Measurements from ENCODE around the gene KCTD2. TPM values are rescaled to one million over a fixed set of nuclear protein-coding genes. Genes with fewer than 3 reads are reported as not detected.

KCTD2 gene
- total and polyA plus RNA-seq, 9 of the 15 experiments (the other 6 are each of a cell fraction or from before 2014, with no cell fraction given), result 1.7 to 32.9 (median 15.8) TPM

DNA sequence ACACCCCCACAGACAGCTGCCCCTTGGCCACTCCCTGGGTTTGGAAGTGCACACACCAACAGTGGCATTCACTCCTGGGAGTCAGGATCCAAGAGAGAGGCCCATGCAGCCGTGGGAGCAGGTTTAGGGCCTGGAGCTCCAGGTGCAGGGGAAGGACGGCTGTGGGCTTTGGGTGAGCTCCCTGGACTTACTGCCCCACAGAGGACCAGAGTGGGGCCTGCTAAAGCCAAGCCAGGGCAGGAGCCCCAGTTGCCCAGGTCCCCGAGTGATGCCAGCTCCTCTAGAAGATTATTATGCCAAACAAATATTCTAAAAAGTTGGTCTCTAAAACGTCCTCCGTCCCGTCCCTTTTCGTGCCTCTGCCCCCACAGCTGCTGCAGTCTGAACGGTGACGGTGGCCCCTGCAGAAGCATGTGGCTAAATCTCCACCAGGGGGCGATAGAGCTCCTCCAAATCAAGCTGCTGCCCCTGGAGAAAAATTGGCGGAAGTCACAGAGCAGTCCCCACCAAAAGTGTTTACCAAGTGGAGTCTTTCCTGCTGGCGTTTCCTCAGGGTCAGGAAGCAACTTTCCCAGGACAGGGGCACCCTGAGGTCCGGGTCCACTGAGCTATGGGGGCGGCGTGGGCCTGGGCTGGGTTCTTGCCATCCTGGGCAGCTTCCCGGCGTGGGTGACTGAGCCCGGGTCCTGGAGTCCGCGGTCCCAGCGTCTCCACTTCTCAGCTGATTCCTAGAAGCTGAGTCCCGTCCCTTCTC lies 67.0 kb downstream of the KCTD2 start (continued):
- TF ChIP-seq, protein P1, sequence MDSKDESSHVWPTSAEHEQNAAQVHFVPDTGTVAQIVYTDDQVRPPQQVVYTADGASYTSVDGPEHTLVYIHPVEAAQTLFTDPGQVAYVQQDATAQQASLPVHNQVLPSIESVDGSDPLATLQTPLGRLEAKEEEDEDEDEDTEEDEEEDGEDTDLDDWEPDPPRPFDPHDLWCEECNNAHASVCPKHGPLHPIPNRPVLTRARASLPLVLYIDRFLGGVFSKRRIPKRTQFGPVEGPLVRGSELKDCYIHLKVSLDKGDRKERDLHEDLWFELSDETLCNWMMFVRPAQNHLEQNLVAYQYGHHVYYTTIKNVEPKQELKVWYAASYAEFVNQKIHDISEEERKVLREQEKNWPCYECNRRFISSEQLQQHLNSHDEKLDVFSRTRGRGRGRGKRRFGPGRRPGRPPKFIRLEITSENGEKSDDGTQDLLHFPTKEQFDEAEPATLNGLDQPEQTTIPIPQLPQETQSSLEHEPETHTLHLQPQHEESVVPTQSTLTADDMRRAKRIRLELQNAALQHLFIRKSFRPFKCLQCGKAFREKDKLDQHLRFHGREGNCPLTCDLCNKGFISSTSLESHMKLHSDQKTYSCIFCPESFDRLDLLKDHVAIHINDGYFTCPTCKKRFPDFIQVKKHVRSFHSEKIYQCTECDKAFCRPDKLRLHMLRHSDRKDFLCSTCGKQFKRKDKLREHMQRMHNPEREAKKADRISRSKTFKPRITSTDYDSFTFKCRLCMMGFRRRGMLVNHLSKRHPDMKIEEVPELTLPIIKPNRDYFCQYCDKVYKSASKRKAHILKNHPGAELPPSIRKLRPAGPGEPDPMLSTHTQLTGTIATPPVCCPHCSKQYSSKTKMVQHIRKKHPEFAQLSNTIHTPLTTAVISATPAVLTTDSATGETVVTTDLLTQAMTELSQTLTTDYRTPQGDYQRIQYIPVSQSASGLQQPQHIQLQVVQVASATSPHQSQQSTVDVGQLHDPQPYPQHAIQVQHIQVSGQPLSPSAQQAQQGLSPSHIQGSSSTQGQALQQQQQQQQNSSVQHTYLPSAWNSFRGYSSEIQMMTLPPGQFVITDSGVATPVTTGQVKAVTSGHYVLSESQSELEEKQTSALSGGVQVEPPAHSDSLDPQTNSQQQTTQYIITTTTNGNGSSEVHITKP (IDR thresholded peaks at IDR 0.05; ENCODE audit: partially characterized antibody), result no peak
- no peak for TF ChIP-seq ZNF165 (CRISPR knock-in tag; IDR thresholded peaks at IDR 0.05; ENCODE audit: borderline replicate concordance)
- peak in 1 of 2 experiments; percentile 44; a peak in 1 of 4 replicates for TF ChIP-seq RCOR1 (IDR thresholded peaks at IDR 0.05; ENCODE audit: borderline replicate concordance in 1 of 2, low read depth in 2 of 2, low read length in 2 of 2)
- peak; percentile 32; the same call in 1 of the 2 replicates for TF ChIP-seq POLR2AphosphoS5 (IDR thresholded peaks at IDR 0.05; ENCODE audit: control insufficient read depth, insufficient read depth, low read depth, low read length)
- TF ChIP-seq NRF1 (conservative IDR thresholded peaks at IDR 0.05 in 1 of 2, IDR thresholded peaks at IDR 0.05 in 1 of 2), result 0 out of 4 replicates have a peak, but pooled peaks of 1 of the 2 experiments have one; percentile 1
- no peak for TF ChIP-seq HSF4 (CRISPR knock-in tag; IDR thresholded peaks at IDR 0.05; ENCODE audit: borderline replicate concordance)
- no peak for TF ChIP-seq SMARCB1 (IDR thresholded peaks at IDR 0.05; ENCODE audit: insufficient read length, low read depth)
- TF ChIP-seq PRMT5 (CRISPR knock-in tag; IDR thresholded peaks at IDR 0.05), result no peak
- TF ChIP-seq DACH1 (IDR thresholded peaks at IDR 0.05; ENCODE audit: partially characterized antibody), result no peak
- no peak for TF ChIP-seq HMG20A (CRISPR knock-in tag; conservative IDR thresholded peaks at IDR 0.05)
- TF ChIP-seq PHF20 (IDR thresholded peaks at IDR 0.05; ENCODE audit: partially characterized antibody), result no peak
- TF ChIP-seq, protein P2, sequence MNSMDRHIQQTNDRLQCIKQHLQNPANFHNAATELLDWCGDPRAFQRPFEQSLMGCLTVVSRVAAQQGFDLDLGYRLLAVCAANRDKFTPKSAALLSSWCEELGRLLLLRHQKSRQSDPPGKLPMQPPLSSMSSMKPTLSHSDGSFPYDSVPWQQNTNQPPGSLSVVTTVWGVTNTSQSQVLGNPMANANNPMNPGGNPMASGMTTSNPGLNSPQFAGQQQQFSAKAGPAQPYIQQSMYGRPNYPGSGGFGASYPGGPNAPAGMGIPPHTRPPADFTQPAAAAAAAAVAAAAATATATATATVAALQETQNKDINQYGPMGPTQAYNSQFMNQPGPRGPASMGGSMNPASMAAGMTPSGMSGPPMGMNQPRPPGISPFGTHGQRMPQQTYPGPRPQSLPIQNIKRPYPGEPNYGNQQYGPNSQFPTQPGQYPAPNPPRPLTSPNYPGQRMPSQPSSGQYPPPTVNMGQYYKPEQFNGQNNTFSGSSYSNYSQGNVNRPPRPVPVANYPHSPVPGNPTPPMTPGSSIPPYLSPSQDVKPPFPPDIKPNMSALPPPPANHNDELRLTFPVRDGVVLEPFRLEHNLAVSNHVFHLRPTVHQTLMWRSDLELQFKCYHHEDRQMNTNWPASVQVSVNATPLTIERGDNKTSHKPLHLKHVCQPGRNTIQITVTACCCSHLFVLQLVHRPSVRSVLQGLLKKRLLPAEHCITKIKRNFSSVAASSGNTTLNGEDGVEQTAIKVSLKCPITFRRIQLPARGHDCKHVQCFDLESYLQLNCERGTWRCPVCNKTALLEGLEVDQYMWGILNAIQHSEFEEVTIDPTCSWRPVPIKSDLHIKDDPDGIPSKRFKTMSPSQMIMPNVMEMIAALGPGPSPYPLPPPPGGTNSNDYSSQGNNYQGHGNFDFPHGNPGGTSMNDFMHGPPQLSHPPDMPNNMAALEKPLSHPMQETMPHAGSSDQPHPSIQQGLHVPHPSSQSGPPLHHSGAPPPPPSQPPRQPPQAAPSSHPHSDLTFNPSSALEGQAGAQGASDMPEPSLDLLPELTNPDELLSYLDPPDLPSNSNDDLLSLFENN (IDR thresholded peaks at IDR 0.05; ENCODE audit: low read depth in 2 of 2, low read length in 2 of 2), result no peak
- no peak; the same call in 1 of the 2 replicates for TF ChIP-seq HCFC1 (IDR thresholded peaks at IDR 0.05; ENCODE audit: low read depth, low read length)
- TF ChIP-seq, protein P3, sequence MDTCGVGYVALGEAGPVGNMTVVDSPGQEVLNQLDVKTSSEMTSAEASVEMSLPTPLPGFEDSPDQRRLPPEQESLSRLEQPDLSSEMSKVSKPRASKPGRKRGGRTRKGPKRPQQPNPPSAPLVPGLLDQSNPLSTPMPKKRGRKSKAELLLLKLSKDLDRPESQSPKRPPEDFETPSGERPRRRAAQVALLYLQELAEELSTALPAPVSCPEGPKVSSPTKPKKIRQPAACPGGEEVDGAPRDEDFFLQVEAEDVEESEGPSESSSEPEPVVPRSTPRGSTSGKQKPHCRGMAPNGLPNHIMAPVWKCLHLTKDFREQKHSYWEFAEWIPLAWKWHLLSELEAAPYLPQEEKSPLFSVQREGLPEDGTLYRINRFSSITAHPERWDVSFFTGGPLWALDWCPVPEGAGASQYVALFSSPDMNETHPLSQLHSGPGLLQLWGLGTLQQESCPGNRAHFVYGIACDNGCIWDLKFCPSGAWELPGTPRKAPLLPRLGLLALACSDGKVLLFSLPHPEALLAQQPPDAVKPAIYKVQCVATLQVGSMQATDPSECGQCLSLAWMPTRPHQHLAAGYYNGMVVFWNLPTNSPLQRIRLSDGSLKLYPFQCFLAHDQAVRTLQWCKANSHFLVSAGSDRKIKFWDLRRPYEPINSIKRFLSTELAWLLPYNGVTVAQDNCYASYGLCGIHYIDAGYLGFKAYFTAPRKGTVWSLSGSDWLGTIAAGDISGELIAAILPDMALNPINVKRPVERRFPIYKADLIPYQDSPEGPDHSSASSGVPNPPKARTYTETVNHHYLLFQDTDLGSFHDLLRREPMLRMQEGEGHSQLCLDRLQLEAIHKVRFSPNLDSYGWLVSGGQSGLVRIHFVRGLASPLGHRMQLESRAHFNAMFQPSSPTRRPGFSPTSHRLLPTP (IDR thresholded peaks at IDR 0.05; ENCODE audit: borderline replicate concordance, extremely low read depth, insufficient read length), result no peak
- no peak for TF ChIP-seq ZNF311 (CRISPR knock-in tag; IDR thresholded peaks at IDR 0.05)
- TF ChIP-seq KLF10 (CRISPR knock-in tag; IDR thresholded peaks at IDR 0.05), result no peak
- no peak for TF ChIP-seq NCOA6 (IDR thresholded peaks at IDR 0.05)
- TF ChIP-seq FOXJ2 (tag; IDR thresholded peaks at IDR 0.05), result no peak
